Mesodermal cell (in vitro differentiated cells): ENCODE results near the gene MPRIP.

Experiments
- H3K27ac ChIP-seq: 2 replicates; pipeline ENCODE4 v1.7.0; 2013; ENCODE audit warnings: mild to moderate bottlenecking, low read depth, low read length, moderate library complexity; ENCODE audit not compliant: severe bottlenecking
- H3K36me3 ChIP-seq: 2 replicates; pipeline ENCODE4 v1.7.1; 2013; ENCODE audit warnings: mild to moderate bottlenecking, low read length, moderate library complexity; ENCODE audit not compliant: control insufficient read depth, insufficient read depth
- H3K4me1 ChIP-seq: one replicate; pipeline ENCODE4 v1.7.1; 2013; ENCODE audit warnings: mild to moderate bottlenecking, low read length; ENCODE audit not compliant: insufficient read depth, control insufficient read depth, poor library complexity, severe bottlenecking
- H3K4me3 ChIP-seq: 2 replicates; pipeline ENCODE4 v1.7.0; 2013; ENCODE audit warnings: low read length, control low read depth, mild to moderate bottlenecking; ENCODE audit not compliant: insufficient read depth, poor library complexity, severe bottlenecking; ENCODE audit errors: extremely low read depth
- H3K9me3 ChIP-seq: 2 replicates; pipeline ENCODE4 v1.7.1; 2013; ENCODE audit warnings: mild to moderate bottlenecking, low read length, moderate library complexity; ENCODE audit not compliant: control insufficient read depth
- WGBS, 2 experiments: methylation state at CpG; one replicate each; pipeline ENCODE4 v1.1.5; 2013; ENCODE audit warnings: missing lambda C conversion rate in 2 of 2; ENCODE audit not compliant: insufficient coverage in 2 of 2; 5-methylcytosine and 5-hydroxymethylcytosine counted together

Gene MPRIP

GRCh38 chr17:17063546-17064122 lies 21.4 kb downstream of the MPRIP start:
- Histone ChIP-seq H3K4me1 (peaks cover 7% of the 10 kb centered on the region), H3K9me3 (no peaks in the 10 kb centered on the region), H3K4me3 (no peak overlapping the region), H3K36me3 (peaks cover 51% of the 10 kb centered on the region), H3K27ac (no peak overlapping the region)
- WGBS, 2 experiments, result 80 to 90% methylated on average over 9 to 11 of the region's 12 CpGs

GRCh38 chr17:17064322-17064721 lies 22.1 kb downstream of the MPRIP start:
- H3K4me1 ChIP-seq, result peaks cover 7% of the 10 kb centered on the region

GRCh38 chr17:17066021-17066420 lies 23.8 kb downstream of the MPRIP start:
- H3K4me1 ChIP-seq, result peaks cover 7% of the 10 kb centered on the region
- H3K4me3 ChIP-seq, result no peak overlapping the region
- H3K36me3 ChIP-seq, result peaks cover 45% of the 10 kb centered on the region
- H3K9me3 ChIP-seq, result no peaks in the 10 kb centered on the region
- 100% methylated on average over 2 of the region's 2 CpGs; no CpG with 5 or more reads in 1 of the 2 experiments for WGBS, 2 experiments
- no peak overlapping the region for H3K27ac ChIP-seq

More at GRCh38 chr17:17064322-17064721, 22.1 kb downstream of the MPRIP start:
- 98% methylated on average over 6 to 7 of the region's 7 CpGs for WGBS, 2 experiments
- Histone ChIP-seq H3K4me3 (no peak overlapping the region), H3K9me3 (no peaks in the 10 kb centered on the region), H3K27ac (no peak overlapping the region), H3K36me3 (peaks cover 44% of the 10 kb centered on the region)

GRCh38 chr17:17067257-17067656 lies 25.0 kb downstream of the MPRIP start:
- H3K27ac ChIP-seq, result peak overlapping the region; percentile 76
- H3K9me3 ChIP-seq, result no peaks in the 10 kb centered on the region
- H3K4me1 ChIP-seq, result peaks cover 12% of the 10 kb centered on the region
- WGBS, 2 experiments, result no CpG with 5 or more reads among the region's 5 CpGs
- H3K36me3 ChIP-seq, result peaks cover 45% of the 10 kb centered on the region
- no peak overlapping the region for H3K4me3 ChIP-seq

- H3K9me3 ChIP-seq, result no peaks in the 10 kb centered on the region
- H3K4me1 ChIP-seq, result peaks cover 19% of the 10 kb centered on the region
- no peak overlapping the region for H3K4me3 ChIP-seq
- H3K27ac ChIP-seq, result no peak overlapping the region
- peaks cover 50% of the 10 kb centered on the region for H3K36me3 ChIP-seq
Measured at GRCh38 chr17:17069849-17070248, 27.6 kb downstream of the MPRIP start.

- no peak overlapping the region for H3K27ac ChIP-seq
- 73 to 100% methylated on average over 1 to 4 of the region's 5 CpGs for WGBS, 2 experiments
- peaks cover 58% of the 10 kb centered on the region for H3K36me3 ChIP-seq
Measured at GRCh38 chr17:17070931-17071330, 28.7 kb downstream of the MPRIP start.

GRCh38 chr17:17071531-17072360 lies 29.5 kb downstream of the MPRIP start:
- 92 to 98% methylated on average over 11 to 12 of the region's 14 CpGs for WGBS, 2 experiments
- peaks cover 20% of the 10 kb centered on the region for H3K4me1 ChIP-seq
- H3K4me3 ChIP-seq, result no peak overlapping the region
- no peaks in the 10 kb centered on the region for H3K9me3 ChIP-seq
- no peak overlapping the region for H3K27ac ChIP-seq
- peaks cover 66% of the 10 kb centered on the region for H3K36me3 ChIP-seq

More at GRCh38 chr17:17070931-17071330, 28.7 kb downstream of the MPRIP start:
- Histone ChIP-seq H3K4me1 (peaks cover 21% of the 10 kb centered on the region), H3K9me3 (no peaks in the 10 kb centered on the region), H3K4me3 (no peak overlapping the region)

- Histone ChIP-seq H3K9me3 (no peaks in the 10 kb centered on the region), H3K4me1 (peaks cover 16% of the 10 kb centered on the region), H3K36me3 (peaks cover 71% of the 10 kb centered on the region), H3K4me3 (no peak overlapping the region), H3K27ac (no peak overlapping the region)
- 100% methylated on average over 2 to 3 of the region's 5 CpGs for WGBS, 2 experiments
Measured at GRCh38 chr17:17072546-17072945, 30.3 kb downstream of the MPRIP start.

- Histone ChIP-seq H3K36me3 (peaks cover 76% of the 10 kb centered on the region), H3K4me3 (no peak overlapping the region), H3K27ac (no peak overlapping the region), H3K4me1 (peaks cover 17% of the 10 kb centered on the region), H3K9me3 (no peaks in the 10 kb centered on the region)
- WGBS, 2 experiments, result 95 to 98% methylated on average over 12 of the region's 12 CpGs
Measured at GRCh38 chr17:17073030-17073564, 30.8 kb downstream of the MPRIP start.

- Histone ChIP-seq H3K9me3 (no peaks in the 10 kb centered on the region), H3K36me3 (peaks cover 80% of the 10 kb centered on the region), H3K27ac (no peak overlapping the region), H3K4me3 (no peak overlapping the region), H3K4me1 (peaks cover 17% of the 10 kb centered on the region)
- WGBS, 2 experiments, result 95 to 96% methylated on average over 13 of the region's 15 CpGs
Measured at GRCh38 chr17:17073581-17074403, 31.5 kb downstream of the MPRIP start.
